H9 (cell line): ENCODE data around the gene SPTBN1. TPM values are rescaled to one million over a fixed set of nuclear protein-coding genes. Genes with fewer than 3 reads are reported as not detected.

ENCODE experiments used
- DNase-seq: peaks from one replicate; pipeline ENCODE4 v3.0.0-alpha.2; 2017
- H2AFZ ChIP-seq: one replicate; pipeline ENCODE4 v1.6.1; 2013; ENCODE audit warnings: mild to moderate bottlenecking, low read length, control low read depth, moderate library complexity
- H2AK5ac ChIP-seq: 2 replicates; pipeline ENCODE4 v1.6.1; 2013; ENCODE audit warnings: low read length, control low read depth, mixed read lengths; ENCODE audit not compliant: insufficient read length
- H2BK120ac ChIP-seq: one replicate; pipeline ENCODE4 v1.6.1; 2013; ENCODE audit warnings: low read depth, mild to moderate bottlenecking, low read length, control low read depth, inconsistent platforms; ENCODE audit not compliant: poor library complexity, severe bottlenecking
- H2BK12ac ChIP-seq: 2 replicates; pipeline ENCODE4 v1.6.1; 2013; ENCODE audit warnings: low read length, control low read depth, mixed read lengths, low read depth; ENCODE audit not compliant: insufficient read length
- H2BK15ac ChIP-seq: 2 replicates; pipeline ENCODE4 v1.6.1; 2013; ENCODE audit warnings: low read depth, low read length, control low read depth
- H2BK20ac ChIP-seq: one replicate; pipeline ENCODE4 v1.6.1; 2013; ENCODE audit warnings: low read depth, mild to moderate bottlenecking, low read length, control low read depth, inconsistent platforms; ENCODE audit not compliant: poor library complexity, severe bottlenecking
- H2BK5ac ChIP-seq: 2 replicates; pipeline ENCODE4 v1.6.1; 2013; ENCODE audit warnings: low read length, control low read depth, mixed read lengths; ENCODE audit not compliant: insufficient read length
- H3K14ac ChIP-seq: 2 replicates; pipeline ENCODE4 v1.6.1; 2013; ENCODE audit warnings: low read length, control low read depth; ENCODE audit not compliant: insufficient read depth
- H3K18ac ChIP-seq: 2 replicates; pipeline ENCODE4 v1.6.1; 2013; ENCODE audit warnings: low read depth, mild to moderate bottlenecking, mixed read lengths, low read length, control low read depth; ENCODE audit not compliant: insufficient read length
- H3K23ac ChIP-seq: 2 replicates; pipeline ENCODE4 v1.6.1; 2013; ENCODE audit warnings: low read length, control low read depth, mixed read lengths, low read depth; ENCODE audit not compliant: insufficient read length
- H3K23me2 ChIP-seq: 2 replicates; pipeline ENCODE4 v1.6.1; 2013; ENCODE audit warnings: low read depth, mild to moderate bottlenecking, mixed read lengths, low read length, control low read depth; ENCODE audit not compliant: insufficient read length, poor library complexity, severe bottlenecking
- H3K27ac ChIP-seq: 2 replicates; pipeline ENCODE4 v1.5.1; 2013; ENCODE audit warnings: low read length, control low read depth, mixed read lengths, low read depth; ENCODE audit not compliant: insufficient read length
- H3K27me3 ChIP-seq: 2 replicates; pipeline ENCODE4 v1.6.1; 2013; ENCODE audit warnings: low read length, control low read depth, inconsistent platforms; ENCODE audit not compliant: insufficient read depth
- H3K4ac ChIP-seq: 2 replicates; pipeline ENCODE4 v1.6.1; 2013; ENCODE audit warnings: low read depth, mild to moderate bottlenecking, control low read depth, inconsistent platforms, low read length, moderate library complexity
- H3K4me1 ChIP-seq: 2 replicates; pipeline ENCODE4 v1.6.1; 2013; ENCODE audit warnings: low read length, control low read depth, inconsistent platforms; ENCODE audit not compliant: insufficient read depth
- H3K4me2 ChIP-seq: 2 replicates; pipeline ENCODE4 v1.6.1; 2013; ENCODE audit warnings: low read length, control low read depth, mixed read lengths; ENCODE audit not compliant: insufficient read length, insufficient read depth
- H3K56ac ChIP-seq: 2 replicates; pipeline ENCODE4 v1.6.1; 2013; ENCODE audit warnings: low read depth, mild to moderate bottlenecking, mixed read lengths, low read length, control low read depth; ENCODE audit not compliant: insufficient read length
- H3K79me1 ChIP-seq: 2 replicates; pipeline ENCODE4 v1.6.1; 2013; ENCODE audit warnings: low read depth, mild to moderate bottlenecking, moderate library complexity, low read length, control low read depth, inconsistent platforms; ENCODE audit not compliant: insufficient read depth, poor library complexity, severe bottlenecking
- H3K79me2 ChIP-seq: 2 replicates; pipeline ENCODE4 v1.6.1; 2013; ENCODE audit warnings: low read length, control low read depth, inconsistent platforms; ENCODE audit not compliant: insufficient read depth
- H3K9ac ChIP-seq: 2 replicates; pipeline ENCODE4 v1.6.1; 2013; ENCODE audit warnings: low read length, control low read depth, mixed read lengths; ENCODE audit not compliant: insufficient read length; ENCODE audit errors: extremely low read depth
- H3K9me3 ChIP-seq: one replicate; pipeline ENCODE4 v1.6.1; 2013; ENCODE audit warnings: low read depth, low read length, inconsistent platforms; ENCODE audit not compliant: control insufficient read depth
- H3T11ph ChIP-seq: one replicate; pipeline ENCODE4 v1.6.1; 2013; ENCODE audit warnings: mild to moderate bottlenecking, low read length, control low read depth, inconsistent platforms
- H4K20me1 ChIP-seq: one replicate; pipeline ENCODE4 v1.6.1; 2013; ENCODE audit not compliant: control insufficient read depth, insufficient read length, insufficient read depth
- H4K5ac ChIP-seq: 2 replicates; pipeline ENCODE4 v1.6.1; 2013; ENCODE audit warnings: low read depth, mild to moderate bottlenecking, mixed read lengths, low read length, control low read depth; ENCODE audit not compliant: insufficient read length
- H4K8ac ChIP-seq: replicated peaks from 2 replicates; pipeline ENCODE4 v1.6.1; 2013; ENCODE audit warnings: low read length, control low read depth, mixed read lengths, low read depth; ENCODE audit not compliant: insufficient read length
- H4K91ac ChIP-seq: 2 replicates; pipeline ENCODE4 v1.6.1; 2013; ENCODE audit warnings: low read depth, mild to moderate bottlenecking, moderate library complexity, mixed read lengths, low read length, control low read depth; ENCODE audit not compliant: insufficient read length
- H3K27ac Mint-ChIP-seq, 3 experiments: 2 replicates in 2 of 3; 3 replicates in 1 of 3; pipeline ENCODE4 v1.8.0; 2020 to 2021; ENCODE audit warnings: mixed read lengths in 3 of 3, mild to moderate bottlenecking in 1 of 3, moderate library complexity in 1 of 3
- H3K27me3 Mint-ChIP-seq: 2 replicates; pipeline ENCODE4 v1.8.0; 2021; ENCODE audit warnings: low read depth, mild to moderate bottlenecking, moderate library complexity, mixed read lengths
- H3K36me3 Mint-ChIP-seq, 3 experiments: 2 replicates in 2 of 3; 3 replicates in 1 of 3; pipeline ENCODE4 v1.8.0; 2020 to 2021; ENCODE audit warnings: low read depth in 3 of 3, mixed read lengths in 3 of 3; ENCODE audit not compliant: insufficient read depth in 1 of 3
- H3K4me1 Mint-ChIP-seq, 2 experiments: 2 replicates each; pipeline ENCODE4 v1.8.0; 2020; ENCODE audit warnings: mixed read lengths in 2 of 2
- H3K4me3 Mint-ChIP-seq, 2 experiments: 2 replicates in 1 of 2; 3 replicates in 1 of 2; pipeline ENCODE4 v1.8.0; 2020 to 2021; ENCODE audit warnings: mild to moderate bottlenecking in 2 of 2, mixed read lengths in 2 of 2, moderate library complexity in 1 of 2
- H3K9me3 Mint-ChIP-seq, 2 experiments: 2 replicates in 1 of 2; 3 replicates in 1 of 2; pipeline ENCODE4 v1.8.0; 2020; ENCODE audit warnings: mild to moderate bottlenecking in 2 of 2, mixed read lengths in 2 of 2, moderate library complexity in 1 of 2
- WGBS: extraction: QIAGEN DNeasy Blood & Tissue Kit; methylation state at CpG from one replicate; pipeline ENCODE4 v1.1.7; 2013; ENCODE audit warnings: missing lambda C conversion rate, low lambda C conversion rate, mixed read lengths; ENCODE audit not compliant: insufficient read length; ENCODE audit errors: extremely low coverage; 5-methylcytosine and 5-hydroxymethylcytosine counted together
- total RNA-seq: library from RNA; stranded (reverse); gene quantifications from 2 replicates; pipeline ENCODE4 v1.2.1, GENCODE V29; 2021
- TF ChIP-seq, protein P1 (sequence below): fragments of 200-600 bp; sonication (generic); conservative IDR thresholded peaks from 3 replicates; pipeline ENCODE4 v1.8.0; 2021; ENCODE audit warnings: antibody characterized with exemption, mild to moderate bottlenecking

SPTBN1 gene
- total RNA-seq, 1 experiment from 2014 or later = 164 TPM

GRCh38 chr2:54641988-54642387, 185.9 kb downstream of the SPTBN1 start:
- Histone ChIP-seq H3K79me2 (no peaks in the 10 kb centered on the region), H4K20me1 (no peaks in the 10 kb centered on the region), H2BK20ac (no peak overlapping the region), H2BK5ac (no peak overlapping the region), H3K56ac (no peak overlapping the region), H3K23ac (no peak overlapping the region), H3K27me3 (no peaks in the 10 kb centered on the region), H3K4me2 (no peak overlapping the region), H3K4ac (no peak overlapping the region), H2BK12ac (no peak overlapping the region), H3K9ac (no peak overlapping the region), H2AK5ac (no peak overlapping the region), H3K4me1 (no peaks in the 10 kb centered on the region), H2BK15ac (no peak overlapping the region), H3K14ac (no peak overlapping the region), H3K9me3 (no peaks in the 10 kb centered on the region), H3T11ph (no peak overlapping the region), H4K8ac (no peak overlapping the region), H2AFZ (no peak overlapping the region), H4K5ac (no peak overlapping the region), H2BK120ac (no peak overlapping the region), H4K91ac (no peak overlapping the region), H3K18ac (no peak overlapping the region), H3K27ac (no peak overlapping the region), H3K79me1 (peaks cover 2% of the 10 kb centered on the region), H3K23me2 (no peaks in the 10 kb centered on the region)
- H3K36me3 Mint-ChIP-seq = peaks cover 53 to 89% (median 89%) of the 10 kb centered on the region in 3 experiments; a peak in 6 of 7 replicates
- H3K4me3 Mint-ChIP-seq = no peak overlapping the region
- no peaks in the 10 kb centered on the region for H3K4me1 Mint-ChIP-seq
- H3K27me3 Mint-ChIP-seq = no peaks in the 10 kb centered on the region
- peak overlapping the region; percentile 42 to 78 (median 63); a peak in 5 of 7 replicates for H3K27ac Mint-ChIP-seq
- no CpG with 5 or more reads among the region's 8 CpGs for WGBS
- no peak for DNase-seq
- TF ChIP-seq, protein P1, sequence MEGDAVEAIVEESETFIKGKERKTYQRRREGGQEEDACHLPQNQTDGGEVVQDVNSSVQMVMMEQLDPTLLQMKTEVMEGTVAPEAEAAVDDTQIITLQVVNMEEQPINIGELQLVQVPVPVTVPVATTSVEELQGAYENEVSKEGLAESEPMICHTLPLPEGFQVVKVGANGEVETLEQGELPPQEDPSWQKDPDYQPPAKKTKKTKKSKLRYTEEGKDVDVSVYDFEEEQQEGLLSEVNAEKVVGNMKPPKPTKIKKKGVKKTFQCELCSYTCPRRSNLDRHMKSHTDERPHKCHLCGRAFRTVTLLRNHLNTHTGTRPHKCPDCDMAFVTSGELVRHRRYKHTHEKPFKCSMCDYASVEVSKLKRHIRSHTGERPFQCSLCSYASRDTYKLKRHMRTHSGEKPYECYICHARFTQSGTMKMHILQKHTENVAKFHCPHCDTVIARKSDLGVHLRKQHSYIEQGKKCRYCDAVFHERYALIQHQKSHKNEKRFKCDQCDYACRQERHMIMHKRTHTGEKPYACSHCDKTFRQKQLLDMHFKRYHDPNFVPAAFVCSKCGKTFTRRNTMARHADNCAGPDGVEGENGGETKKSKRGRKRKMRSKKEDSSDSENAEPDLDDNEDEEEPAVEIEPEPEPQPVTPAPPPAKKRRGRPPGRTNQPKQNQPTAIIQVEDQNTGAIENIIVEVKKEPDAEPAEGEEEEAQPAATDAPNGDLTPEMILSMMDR = no peak
- no peaks in the 10 kb centered on the region for H3K9me3 Mint-ChIP-seq
